ENCODE data around the gene PKD1L1.
"Not testable (repeated sequence)": the region's sequence is repeated elsewhere in the genome, so short reads cannot be mapped to it uniquely, and the experiment has no call there.

The PKD1L1 gene

GRCh38 chr7:47937711-47938573 lies 10.3 kb downstream of the PKD1L1 start:
- no peak for DNase-seq (ENCODE audit: low read depth in 2 of 2)

GRCh38 chr7:47937065-47937687 lies 11.1 kb downstream of the PKD1L1 start:
- no peak for DNase-seq (ENCODE audit: low read depth in 2 of 2)

DNA sequence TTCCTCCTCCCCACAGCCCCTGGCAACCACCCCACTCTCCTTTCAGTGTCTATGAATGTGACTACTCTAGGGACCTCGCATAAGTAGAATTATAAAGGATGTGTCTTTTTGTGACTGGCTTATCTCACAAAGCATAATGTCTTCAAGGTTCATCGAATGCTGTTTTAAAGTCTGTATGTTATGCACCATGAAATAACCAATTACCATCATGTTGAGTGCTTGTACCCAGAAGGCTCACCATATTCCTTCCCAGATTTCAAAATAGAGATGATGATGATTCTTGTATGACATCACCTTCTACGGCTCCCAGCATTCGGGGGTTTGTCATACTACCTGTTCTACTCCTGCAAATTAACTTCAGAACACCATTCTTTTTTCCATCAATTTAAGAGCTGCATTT lies 11.9 kb downstream of the PKD1L1 start:
- no peak for DNase-seq (ENCODE audit: low read depth in 2 of 2)

DNA sequence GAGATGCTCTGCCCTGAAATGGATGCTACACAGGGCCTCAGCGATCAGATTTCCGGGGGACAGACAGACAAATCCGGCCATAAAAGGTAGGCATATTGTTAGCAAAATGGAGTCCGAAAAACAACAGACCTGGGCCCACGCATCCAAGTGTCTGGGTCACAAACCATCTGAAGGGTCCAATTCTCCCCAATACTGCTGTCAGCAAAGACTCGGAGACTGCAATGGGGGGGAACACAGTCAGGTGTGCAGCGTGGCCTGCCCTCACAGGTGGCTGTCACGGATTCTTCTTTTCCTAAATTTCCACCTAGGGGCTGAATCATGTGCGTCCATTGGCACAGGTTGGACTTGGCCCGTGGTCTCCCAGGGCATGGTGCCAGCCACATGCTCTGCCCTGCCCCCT lies 12.9 kb downstream of the PKD1L1 start:
- no peak for DNase-seq (ENCODE audit: low read depth in 2 of 2)

GRCh38 chr7:47934831-47935230 lies 13.4 kb downstream of the PKD1L1 start:
- no peak for DNase-seq (ENCODE audit: low read depth in 2 of 2)

DNA sequence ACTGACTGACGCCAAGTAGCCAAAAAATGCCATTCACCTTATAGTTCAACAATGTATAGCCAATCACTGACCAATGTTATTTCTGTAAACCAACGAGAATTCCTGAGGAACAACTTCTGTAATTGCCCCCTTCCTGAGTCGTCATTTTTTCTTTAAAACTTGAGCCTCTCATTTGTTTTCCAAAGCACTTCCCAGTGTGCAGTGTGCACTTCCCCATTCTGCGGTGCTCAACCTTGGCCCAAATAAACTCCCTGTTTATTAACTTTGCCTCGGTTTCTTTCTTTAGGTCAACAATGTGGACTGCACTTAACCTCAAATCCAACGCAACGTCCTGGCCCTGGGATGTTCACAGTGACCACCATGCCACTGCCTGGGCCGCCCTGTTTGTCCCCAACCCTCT lies 15.1 kb downstream of the PKD1L1 start:
- DNase-seq (ENCODE audit: low read depth in 2 of 2): no peak

DNA sequence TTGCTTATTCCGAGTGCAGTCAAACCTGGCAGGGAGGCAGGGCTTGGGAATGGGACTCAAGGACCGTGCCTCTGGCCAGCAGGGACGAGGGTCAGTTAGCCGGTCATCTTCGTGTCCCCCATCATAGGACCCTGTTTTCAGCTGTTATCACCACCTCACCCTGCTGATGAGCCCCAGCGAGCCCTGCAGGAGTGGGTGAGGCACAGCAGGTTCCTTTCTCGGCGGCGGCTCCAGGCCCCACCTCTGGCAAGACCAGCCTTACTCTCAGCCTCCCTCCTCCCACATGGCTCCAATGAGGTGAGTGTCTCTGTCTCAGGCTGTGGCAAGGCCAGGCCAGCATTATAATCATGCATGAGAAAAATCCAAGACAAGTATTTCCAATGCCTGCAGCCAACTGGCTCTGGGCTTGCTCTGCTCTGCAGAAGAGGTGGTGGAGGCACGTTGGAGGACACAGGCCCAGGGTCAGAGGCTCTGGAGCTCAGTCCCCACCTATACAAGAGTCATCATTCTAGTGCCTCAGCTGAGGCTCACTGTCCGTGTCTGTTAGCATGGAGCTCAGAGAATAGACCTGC lies 15.7 kb downstream of the PKD1L1 start:
- no peak for DNase-seq (ENCODE audit: low read depth in 2 of 2)

DNA sequence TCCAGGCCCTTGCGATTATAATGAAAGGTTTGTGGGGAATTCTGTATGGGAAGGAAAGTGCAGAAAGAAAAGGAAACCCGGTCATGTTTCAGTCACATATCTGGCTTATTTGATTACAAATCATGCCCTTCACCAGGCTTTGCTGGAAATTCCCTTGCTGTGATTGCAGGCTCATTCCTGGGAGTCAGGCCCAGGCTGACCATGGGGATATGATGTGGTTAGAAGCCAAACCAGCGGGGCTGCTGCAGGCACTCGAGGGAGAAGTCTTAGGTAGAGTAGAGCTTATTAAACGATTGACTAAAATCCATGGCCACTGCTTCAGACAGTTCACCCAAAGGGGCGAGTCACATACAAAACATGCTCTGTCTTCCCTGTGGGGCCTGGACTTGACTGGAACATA lies 16.2 kb downstream of the PKD1L1 start:
- DNase-seq (ENCODE audit: low read depth in 2 of 2): no peak

DNA sequence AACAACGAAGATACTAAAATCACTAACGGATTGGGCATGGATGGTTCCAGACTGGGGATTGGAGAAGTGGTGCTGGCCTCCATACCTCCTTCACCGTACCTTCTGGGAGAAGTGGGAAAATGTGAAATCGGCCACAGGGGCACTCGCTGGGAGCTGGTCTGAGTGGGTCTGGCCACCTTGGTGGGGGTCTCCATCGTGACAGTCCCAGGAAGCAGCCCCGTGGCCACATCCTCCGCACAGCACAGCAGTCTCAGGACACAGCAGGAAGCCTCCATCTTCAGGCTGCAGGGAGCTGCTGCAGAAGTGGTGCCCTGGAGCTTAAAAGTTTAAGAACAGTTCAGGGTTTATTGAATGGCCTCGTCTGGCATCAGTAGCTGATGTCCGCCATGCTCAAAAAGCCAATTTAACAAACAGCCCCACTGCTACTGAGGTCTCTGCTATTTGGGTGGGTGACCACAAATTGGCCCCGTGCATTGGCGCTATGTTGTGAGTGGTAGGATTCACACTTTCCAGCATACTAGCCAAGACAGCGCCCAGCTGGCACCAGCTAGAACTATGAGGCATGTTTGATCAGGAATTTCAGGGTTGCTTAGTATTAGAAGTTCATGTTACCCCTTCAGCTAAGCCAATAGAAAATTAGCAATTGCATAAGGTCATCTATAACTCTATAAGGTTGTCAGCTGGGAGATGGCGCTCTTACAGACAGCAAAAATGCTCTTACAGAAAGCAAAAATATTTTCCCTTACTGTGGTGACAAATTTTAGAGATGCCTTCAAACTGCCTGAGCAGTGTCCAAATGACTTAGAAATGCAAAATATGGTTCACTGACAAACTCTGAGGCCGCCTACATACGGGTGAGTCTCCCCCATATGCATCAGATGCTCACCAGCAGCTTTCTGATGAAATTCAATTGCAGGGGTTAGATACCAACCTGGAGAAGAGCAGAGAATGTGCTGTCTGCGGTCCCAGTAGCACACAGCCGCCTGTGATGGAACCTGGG lies 17.0 kb downstream of the PKD1L1 start:
- DNase-seq (ENCODE audit: low read depth in 2 of 2): no peak

- DNase-seq (ENCODE audit: low read depth in 2 of 2): no peak
Observed at GRCh38 chr7:47924266-47924665, 24.0 kb downstream of the PKD1L1 start.

- DNase-seq (ENCODE audit: low read depth in 2 of 2): not testable (repeated sequence)
Observed at GRCh38 chr7:47923081-47923875, 25.0 kb downstream of the PKD1L1 start.

DNA sequence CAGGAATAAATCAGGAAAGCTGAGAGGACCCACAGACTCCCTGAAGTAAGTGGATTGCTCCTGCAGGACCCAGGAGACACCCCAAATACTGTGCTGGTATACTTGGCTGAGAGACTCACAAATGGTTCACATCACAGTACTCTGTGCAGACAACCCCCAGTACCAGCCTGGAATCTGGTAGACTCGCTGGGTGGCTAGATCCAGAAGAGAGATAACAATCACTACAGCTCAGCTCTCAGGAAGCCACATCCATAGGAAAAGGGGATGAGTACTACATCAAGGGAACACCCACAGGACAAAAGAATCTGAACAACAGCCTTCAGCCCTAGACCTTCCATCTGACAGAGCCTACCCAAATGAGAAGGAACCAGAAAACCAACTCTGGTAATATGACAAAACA lies 31.8 kb downstream of the PKD1L1 start:
- not testable (repeated sequence) for DNase-seq (ENCODE audit: low read depth in 2 of 2)

- no peak for DNase-seq (ENCODE audit: low read depth in 2 of 2)
Observed at GRCh38 chr7:47915616-47915976, 32.7 kb downstream of the PKD1L1 start.

DNA sequence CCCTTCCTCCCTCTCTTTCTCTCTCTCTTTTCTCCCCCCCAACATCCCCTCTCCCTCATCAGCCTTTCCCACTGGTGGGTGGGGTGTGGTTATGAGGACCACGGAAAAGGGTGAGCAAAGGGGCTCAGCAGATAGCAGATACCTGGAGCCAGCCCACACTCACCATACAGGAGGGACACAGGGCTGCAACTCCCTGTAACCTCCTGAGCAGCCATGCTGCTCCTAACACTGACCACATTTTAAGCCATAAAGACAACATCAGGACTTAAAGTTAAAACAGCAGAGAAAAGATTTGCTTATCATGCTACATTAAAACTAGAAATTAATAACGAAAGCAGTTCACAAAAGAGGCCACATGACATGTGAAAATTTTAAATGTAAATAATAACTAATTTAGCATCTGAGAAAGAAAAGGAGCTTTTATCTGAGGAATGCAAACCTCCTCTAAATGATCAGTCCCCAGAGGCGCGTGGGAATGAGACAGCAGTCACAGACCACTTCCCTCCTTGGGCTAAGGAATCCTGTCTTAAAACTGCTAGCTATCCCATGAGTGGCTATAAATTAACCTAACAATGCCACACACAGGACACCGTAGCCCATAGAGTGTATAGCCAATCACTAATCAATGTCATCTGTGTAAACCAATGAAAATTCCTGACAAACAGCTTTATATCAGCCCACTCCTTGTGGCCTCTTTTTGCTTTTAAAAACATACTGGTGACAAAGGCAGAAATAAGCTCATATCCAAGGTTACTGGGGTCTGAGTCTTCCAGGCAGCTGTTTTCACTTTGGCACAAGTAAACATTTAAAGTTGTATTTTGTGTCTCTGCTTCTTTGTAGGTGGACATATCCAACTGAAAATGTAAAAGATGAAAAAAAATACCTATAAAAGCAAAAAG lies 33.3 kb downstream of the PKD1L1 start:
- DNase-seq (ENCODE audit: low read depth in 2 of 2): no peak

- no peak for DNase-seq (ENCODE audit: low read depth in 2 of 2)
Observed at GRCh38 chr7:47912332-47912731, 35.9 kb downstream of the PKD1L1 start.

DNA sequence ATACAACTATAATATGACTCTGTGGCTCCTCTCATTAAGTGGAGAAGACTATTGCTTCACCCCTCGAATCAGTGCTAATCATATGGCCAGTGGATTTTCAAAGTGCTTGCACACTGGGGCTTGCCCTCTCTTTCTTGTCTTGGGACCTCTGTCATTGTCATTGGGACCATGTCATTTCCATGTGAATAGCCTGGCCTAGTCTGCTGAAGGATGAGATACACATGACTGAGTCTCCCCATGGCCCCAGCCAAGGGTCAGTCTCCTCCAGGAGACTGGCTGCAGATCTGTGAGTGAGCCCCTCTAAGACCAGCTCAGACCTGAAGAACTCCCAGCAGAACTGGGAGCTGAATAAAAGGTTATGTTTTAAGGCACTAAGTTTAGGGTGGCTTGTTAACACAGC lies 39.5 kb downstream of the PKD1L1 start:
- DNase-seq (ENCODE audit: low read depth in 2 of 2): no peak

GRCh38 chr7:47907981-47908616 lies 40.2 kb downstream of the PKD1L1 start:
- no peak for DNase-seq (ENCODE audit: low read depth in 2 of 2)

DNA sequence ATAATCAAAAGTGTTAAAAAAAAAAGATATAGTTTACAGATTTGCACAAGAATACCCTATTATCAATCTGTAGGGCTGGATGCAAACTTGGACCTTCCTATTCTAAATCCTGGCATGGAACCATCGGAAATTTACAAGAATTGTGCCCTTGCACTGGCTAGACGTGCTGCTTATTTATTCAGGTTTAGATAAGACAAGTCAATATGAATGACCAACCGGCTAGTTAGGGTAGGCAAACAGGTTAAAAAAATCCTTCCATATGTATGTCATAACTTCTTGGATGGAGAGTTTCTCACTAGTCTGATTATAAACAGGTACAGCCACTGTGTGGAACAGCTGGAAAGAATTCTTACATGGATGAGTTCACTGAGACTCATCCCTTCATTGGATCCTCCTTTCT lies 41.4 kb downstream of the PKD1L1 start:
- no peak for DNase-seq (ENCODE audit: low read depth in 2 of 2)

DNA sequence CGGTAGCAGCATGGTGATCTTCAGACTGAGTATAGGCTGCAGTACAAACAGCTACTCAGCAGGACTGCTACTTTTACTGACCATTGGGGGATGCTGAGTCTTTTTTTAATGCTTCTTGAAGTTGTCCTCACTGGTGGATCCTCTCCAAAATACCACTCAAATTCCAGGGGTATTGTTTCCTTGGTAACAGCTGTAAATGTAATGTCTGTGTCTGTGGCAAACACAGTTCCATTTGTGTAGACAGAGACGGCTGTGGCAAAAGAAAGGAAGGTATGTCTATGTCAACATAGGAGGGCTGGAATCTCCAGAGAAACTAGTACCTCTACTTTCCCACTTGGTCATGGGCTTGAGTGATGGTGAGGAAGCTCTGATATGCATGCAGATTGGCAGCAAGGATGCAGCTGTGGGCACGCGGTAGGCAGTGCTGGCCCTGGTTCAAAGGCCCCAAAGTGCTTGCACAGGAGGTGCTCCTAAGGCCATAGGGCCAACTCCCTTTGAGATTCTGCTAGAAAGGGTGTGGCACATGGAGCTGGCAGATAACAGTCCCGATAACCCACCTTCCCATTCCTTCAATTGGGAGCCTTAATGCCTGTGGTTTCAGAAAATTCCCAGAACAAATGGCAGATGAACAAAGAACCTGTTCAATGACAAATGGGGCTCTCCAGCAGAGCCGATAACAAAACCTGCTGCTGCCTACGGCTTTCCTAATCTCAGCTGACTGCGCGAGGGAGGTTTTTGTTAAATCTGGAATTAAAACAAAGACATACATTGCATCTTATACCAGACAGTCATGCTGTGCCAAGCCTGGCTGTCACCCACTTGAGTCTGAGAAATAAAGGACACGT lies 43.0 kb downstream of the PKD1L1 start:
- no peak for DNase-seq (ENCODE audit: low read depth in 2 of 2)

All from activated CD4-positive, alpha-beta T cell treated with anti-CD3 and anti-CD28 coated beads for 24 hours (primary cell).